Smooth muscle cell (in vitro differentiated cells): ENCODE measurements around the gene DACT3. TPM values are rescaled to one million over a fixed set of nuclear protein-coding genes. Genes with fewer than 3 reads are reported as not detected.

ENCODE experiments used
- DNase-seq: peaks from one replicate; lab custom pipeline; 2025; ENCODE audit not compliant: unreplicated experiment; lab: John Stamatoyannopoulos, UW
- H2AFZ ChIP-seq: fragments of 200-600 bp; sonication (generic); 2 replicates; pipeline ENCODE4 v1.6.0; 2016; ENCODE audit warnings: antibody characterized with exemption, low read depth, mild to moderate bottlenecking
- H3F3A ChIP-seq: fragments of 200-600 bp; sonication (generic); 2 replicates; pipeline ENCODE4 v1.6.0; 2017; ENCODE audit warnings: antibody characterized with exemption, low read depth
- H3K27ac ChIP-seq: fragments of 200-600 bp; sonication (generic); 2 replicates; pipeline ENCODE4 v1.5.1; 2016; ENCODE audit warnings: low read depth, mild to moderate bottlenecking
- H3K27me3 ChIP-seq: fragments of 200-600 bp; sonication (generic); 2 replicates; pipeline ENCODE4 v1.6.1; 2016; ENCODE audit warnings: low read depth, mild to moderate bottlenecking
- H3K36me3 ChIP-seq: fragments of 200-600 bp; sonication (generic); 2 replicates; pipeline ENCODE4 v1.5.1; 2016; ENCODE audit warnings: low read depth
- H3K4me1 ChIP-seq: fragments of 200-600 bp; sonication (generic); 2 replicates; pipeline ENCODE4 v1.5.1; 2016; ENCODE audit warnings: low read depth
- H3K4me2 ChIP-seq: fragments of 200-600 bp; sonication (generic); 2 replicates; pipeline ENCODE4 v1.6.0; 2016; ENCODE audit warnings: mild to moderate bottlenecking
- H3K4me3 ChIP-seq: fragments of 200-600 bp; sonication (generic); 2 replicates; pipeline ENCODE4 v1.5.1; 2016; ENCODE audit warnings: mild to moderate bottlenecking
- H3K79me2 ChIP-seq: fragments of 200-600 bp; sonication (generic); 2 replicates; pipeline ENCODE4 v1.6.0; 2016; ENCODE audit warnings: low read depth, mild to moderate bottlenecking
- H3K9ac ChIP-seq: fragments of 200-600 bp; sonication (generic); 2 replicates; pipeline ENCODE4 v1.6.0; 2016; ENCODE audit warnings: low read depth
- H3K9me3 ChIP-seq: fragments of 200-600 bp; sonication (generic); replicated peaks from 2 replicates; pipeline ENCODE4 v1.5.1; 2016; ENCODE audit warnings: low read depth
- H4K20me1 ChIP-seq: fragments of 200-600 bp; sonication (generic); 2 replicates; pipeline ENCODE4 v1.6.0; 2016; ENCODE audit warnings: low read depth
- CTCF ChIP-seq: fragments of 200-600 bp; sonication (generic); IDR thresholded peaks from 2 replicates; pipeline ENCODE4 v1.5.1; 2017; ENCODE audit warnings: borderline replicate concordance, mild to moderate bottlenecking, antibody characterized with exemption; ENCODE audit not compliant: insufficient read depth, poor library complexity, severe bottlenecking
- WGBS: methylation state at CpG from one replicate; pipeline ENCODE4 v1.1.7; 2016; ENCODE audit warnings: low lambda C conversion rate; 5-methylcytosine and 5-hydroxymethylcytosine counted together
- polyA plus RNA-seq: library from polyadenylated mRNA; unstranded; fragments of >200 nt; fragmentation: Nextera tagmentation; extraction: Ambion mirVana; gene quantifications from 2 replicates; pipeline ENCODE4 v1.2.1, GENCODE V29; 2016
- total RNA-seq: library from RNA; depleted of rRNA; stranded (reverse); fragments of >200 nt; gene quantifications from 2 replicates; pipeline ENCODE4 v1.2.3, GENCODE V29; 2014

DACT3 gene
- total and polyA plus RNA-seq, 2 experiments from 2014 or later: 6.2 to 22.7 TPM

GRCh38 chr19:46604781-46605355, 56.1 kb downstream of the DACT3 start:
- H4K20me1 ChIP-seq: peaks cover 63% of the 10 kb centered on the region
- H3K27me3 ChIP-seq: no peaks in the 10 kb centered on the region
- no peak for TF ChIP-seq CTCF
- H3K9ac ChIP-seq: no peak overlapping the region
- WGBS: 89% methylated on average over 13 of the region's 13 CpGs
- H3K36me3 ChIP-seq: no peaks in the 10 kb centered on the region
- no peak overlapping the region for H3K27ac ChIP-seq
- peaks cover 16% of the 10 kb centered on the region for H3K4me1 ChIP-seq
- H2AFZ ChIP-seq: no peak overlapping the region
- peaks cover 3% of the 10 kb centered on the region for H3F3A ChIP-seq
- peaks cover 51% of the 10 kb centered on the region for H3K79me2 ChIP-seq
- no peak overlapping the region for H3K4me3 ChIP-seq
- no peak for DNase-seq
- no peaks in the 10 kb centered on the region for H3K9me3 ChIP-seq
- H3K4me2 ChIP-seq: no peak overlapping the region

DNA sequence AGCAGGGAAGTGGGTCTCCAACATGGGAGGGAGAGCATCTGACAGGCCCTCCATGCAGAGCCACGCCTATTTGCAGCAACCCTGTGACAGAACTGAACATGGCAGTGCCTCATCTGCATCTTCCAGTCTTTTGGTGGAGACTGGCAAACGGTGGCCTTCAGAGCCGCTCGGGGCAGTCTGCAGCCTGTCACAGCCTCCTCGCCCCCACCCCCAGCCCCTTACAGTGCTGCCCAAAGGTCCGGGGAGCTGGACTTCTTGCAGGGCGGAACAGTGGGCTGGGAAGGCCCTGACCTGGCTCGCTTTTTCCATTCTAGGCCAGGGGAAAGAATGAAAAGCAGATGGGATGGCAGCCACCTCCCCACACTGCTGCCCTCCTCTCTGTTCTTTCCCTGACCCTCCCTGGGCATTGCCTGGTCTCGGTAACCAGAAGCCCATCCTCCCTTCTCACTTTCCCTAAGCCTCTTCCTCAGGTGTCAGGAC, 57.2 kb downstream of the DACT3 start:
- TF ChIP-seq CTCF: no peak
- Histone ChIP-seq H3K9me3 (no peaks in the 10 kb centered on the region), H4K20me1 (peaks cover 60% of the 10 kb centered on the region), H3K27ac (no peak overlapping the region), H3K79me2 (peaks cover 51% of the 10 kb centered on the region), H3F3A (no peaks in the 10 kb centered on the region), H3K4me2 (peak overlapping the region; percentile 99), H3K4me3 (peak overlapping the region; percentile 99), H2AFZ (no peak overlapping the region), H3K36me3 (no peaks in the 10 kb centered on the region), H3K9ac (no peak overlapping the region), H3K27me3 (no peaks in the 10 kb centered on the region), H3K4me1 (peaks cover 16% of the 10 kb centered on the region)
- 75% methylated on average over 9 of the region's 9 CpGs for WGBS
- no peak for DNase-seq

- DNase-seq: no peak
- H3K4me2 ChIP-seq: peak overlapping the region; percentile 99
- H3F3A ChIP-seq: no peaks in the 10 kb centered on the region
- H3K36me3 ChIP-seq: no peaks in the 10 kb centered on the region
- peak overlapping the region; percentile 99 for H3K4me3 ChIP-seq
- H3K4me1 ChIP-seq: peaks cover 16% of the 10 kb centered on the region
- H4K20me1 ChIP-seq: peaks cover 60% of the 10 kb centered on the region
- no peaks in the 10 kb centered on the region for H3K27me3 ChIP-seq
- H3K9me3 ChIP-seq: no peaks in the 10 kb centered on the region
- no peak for TF ChIP-seq CTCF
- peak overlapping the region; percentile 60 for H3K27ac ChIP-seq
- whole genome bisulfite sequencing: 31% methylated on average over 2 of the region's 2 CpGs
- peak overlapping the region; percentile 35 for H3K9ac ChIP-seq
- H2AFZ ChIP-seq: no peak overlapping the region
- peaks cover 51% of the 10 kb centered on the region for H3K79me2 ChIP-seq
Measured at GRCh38 chr19:46603195-46603637, 57.8 kb downstream of the DACT3 start.
